Activated T-helper 1 cell treated with Interleukin-2 at 50 U/mL for 16 hours (primary cell): ENCODE results near the gene MRPS35.

Experiments
- DNase-seq: peaks from one replicate; pipeline ENCODE4 v3.0.0-alpha.2; 2020; ENCODE audit warnings: low read depth

Gene MRPS35

GRCh38 chr12:27772328-27773049 lies 61.9 kb downstream of the MRPS35 start:
- DNase-seq: no peak

GRCh38 chr12:27777141-27777540 lies 66.5 kb downstream of the MRPS35 start:
- DNase-seq: no peak

- no peak for DNase-seq
Observed at GRCh38 chr12:27778206-27778605, 67.6 kb downstream of the MRPS35 start.

- no peak for DNase-seq
Observed at GRCh38 chr12:27779416-27779919, 68.8 kb downstream of the MRPS35 start.

- peak; percentile 48 for DNase-seq
Observed at GRCh38 chr12:27779920-27780611, 69.4 kb downstream of the MRPS35 start, which contains the start of the genes KLHL42 and MANSC4. Gene KLHL42, plus strand, starts transcription at chr12:27780233. Its CDS starts 98 bp downstream, at chr12:27780331. Gene MANSC4, minus strand, starts transcription at chr12:27780236. Its CDS starts 8,960 bp downstream, at chr12:27771276.

- DNase-seq: peak; percentile 1
Observed at GRCh38 chr12:27780612-27781408, 70.2 kb downstream of the MRPS35 start.

- DNase-seq: no peak
Observed at GRCh38 chr12:27781680-27782079, 71.0 kb downstream of the MRPS35 start.

GRCh38 chr12:27782481-27782880 lies 71.8 kb downstream of the MRPS35 start:
- DNase-seq: no peak

- DNase-seq: no peak
Observed at GRCh38 chr12:27785882-27786570, 75.4 kb downstream of the MRPS35 start.

GRCh38 chr12:27787559-27787958 lies 76.9 kb downstream of the MRPS35 start:
- no peak for DNase-seq

- no peak for DNase-seq
Observed at GRCh38 chr12:27790179-27790578, 79.5 kb downstream of the MRPS35 start.

GRCh38 chr12:27794818-27795584 lies 84.4 kb downstream of the MRPS35 start:
- no peak for DNase-seq

GRCh38 chr12:27796128-27796527 lies 85.5 kb downstream of the MRPS35 start:
- DNase-seq: no peak

GRCh38 chr12:27797301-27798025 lies 86.8 kb downstream of the MRPS35 start:
- no peak for DNase-seq

GRCh38 chr12:27800819-27801218 lies 90.2 kb downstream of the MRPS35 start:
- no peak for DNase-seq

GRCh38 chr12:27801630-27802029 lies 91.0 kb downstream of the MRPS35 start:
- no peak for DNase-seq

- DNase-seq: no peak
Observed at GRCh38 chr12:27802511-27802910, 91.9 kb downstream of the MRPS35 start.

GRCh38 chr12:27802936-27803335 lies 92.3 kb downstream of the MRPS35 start:
- DNase-seq: no peak

- DNase-seq: no peak
Observed at GRCh38 chr12:27805238-27805637, 94.6 kb downstream of the MRPS35 start.
